ENCODE data around the gene OVOL2.
"Not testable (repeated sequence)": the region's sequence is repeated elsewhere in the genome, so short reads cannot be mapped to it uniquely, and the experiment has no call there.

Gene OVOL2

GRCh38 chr20:18057994-18058349 lies 256 bp upstream of the OVOL2 start:
- no peak for DNase-seq (ENCODE audit: low read depth, low spot score)

GRCh38 chr20:18056174-18057100 lies 1.3 kb downstream of the OVOL2 start:
- DNase-seq (ENCODE audit: low read depth, low spot score), result peak; percentile 29

- DNase-seq (ENCODE audit: low read depth, low spot score), result no peak
Measured at GRCh38 chr20:18055261-18055660, 2.5 kb downstream of the OVOL2 start.

DNA sequence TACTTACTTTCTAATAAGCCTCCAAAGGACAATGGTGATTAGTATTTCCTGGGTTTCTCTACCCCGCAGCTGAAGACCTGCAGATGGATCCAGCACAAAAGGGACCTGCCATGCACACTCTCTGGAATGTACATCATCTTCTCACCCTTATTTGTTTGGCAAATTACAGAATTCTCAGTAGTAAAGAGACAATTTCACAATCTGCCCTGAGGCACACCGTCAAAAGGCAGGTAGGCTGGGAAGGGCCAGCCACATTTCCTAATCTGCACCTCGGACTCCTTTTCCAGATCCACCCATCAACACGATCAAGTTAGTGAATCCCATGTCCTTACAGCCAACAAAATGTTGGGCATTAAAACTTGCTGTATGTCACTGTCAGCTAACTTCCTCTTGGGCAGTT lies 4.9 kb downstream of the OVOL2 start:
- no peak for DNase-seq (ENCODE audit: low read depth, low spot score)

GRCh38 chr20:18050628-18051027 lies 7.1 kb downstream of the OVOL2 start:
- no peak for DNase-seq (ENCODE audit: low read depth, low spot score)

DNA sequence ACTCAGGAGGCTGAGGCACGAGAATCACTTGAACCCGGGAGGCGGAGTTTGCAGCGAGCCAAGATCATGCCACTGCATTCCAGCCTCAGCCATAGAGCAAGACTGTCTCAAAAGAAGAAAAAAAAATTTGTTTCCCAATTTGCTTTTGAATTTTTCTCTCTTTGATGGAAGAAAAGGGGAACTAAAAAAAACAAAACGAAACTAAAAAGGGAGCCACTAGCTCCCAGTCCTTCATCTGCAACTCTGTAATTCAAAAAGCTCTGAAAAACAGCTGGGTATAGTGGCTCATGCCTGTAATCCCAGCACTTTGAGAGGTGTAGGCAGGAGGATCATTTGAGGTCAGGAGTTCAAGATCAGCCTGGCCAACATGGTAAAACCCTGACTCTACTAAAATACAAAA lies 9.5 kb downstream of the OVOL2 start:
- no peak for DNase-seq (ENCODE audit: low read depth, low spot score)

- DNase-seq (ENCODE audit: low read depth, low spot score), result no peak
Measured at GRCh38 chr20:18046535-18046934, 11.2 kb downstream of the OVOL2 start.

- no peak for DNase-seq (ENCODE audit: low read depth, low spot score)
Measured at GRCh38 chr20:18042229-18042628, 15.5 kb downstream of the OVOL2 start.

- no peak for DNase-seq (ENCODE audit: low read depth, low spot score)
Measured at GRCh38 chr20:18041462-18041861, 16.3 kb downstream of the OVOL2 start.

DNA sequence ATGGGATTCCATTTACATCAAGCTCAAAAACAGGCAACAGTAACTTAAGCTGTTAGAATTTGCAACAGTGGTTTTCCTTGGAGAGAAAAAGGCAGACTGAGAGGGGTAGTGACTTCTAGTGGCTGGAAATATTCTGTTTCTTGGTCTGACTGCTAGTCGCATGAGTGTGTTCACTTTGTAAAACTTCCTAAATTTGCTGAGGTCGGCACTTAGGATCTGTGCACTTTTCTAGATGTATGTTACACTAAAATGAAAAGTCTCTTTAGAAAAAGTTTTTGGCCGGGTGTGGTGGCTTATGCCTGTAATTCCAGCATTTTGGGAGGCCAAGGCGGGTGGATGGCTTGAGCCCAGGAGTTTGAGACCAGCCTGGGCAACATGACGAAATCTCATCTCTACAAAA lies 18.7 kb downstream of the OVOL2 start:
- no peak for DNase-seq (ENCODE audit: low read depth, low spot score)

- no peak for DNase-seq (ENCODE audit: low read depth, low spot score)
Measured at GRCh38 chr20:18034039-18034438, 23.7 kb downstream of the OVOL2 start.

GRCh38 chr20:18032977-18033892 lies 24.5 kb downstream of the OVOL2 start:
- no peak for DNase-seq (ENCODE audit: low read depth, low spot score)

- no peak for DNase-seq (ENCODE audit: low read depth, low spot score)
Measured at GRCh38 chr20:18031888-18032509, 25.7 kb downstream of the OVOL2 start.

- DNase-seq (ENCODE audit: low read depth, low spot score), result no peak
Measured at GRCh38 chr20:18031050-18031449, 26.7 kb downstream of the OVOL2 start.

GRCh38 chr20:18030020-18030419 lies 27.7 kb downstream of the OVOL2 start:
- DNase-seq (ENCODE audit: low read depth, low spot score), result no peak

DNA sequence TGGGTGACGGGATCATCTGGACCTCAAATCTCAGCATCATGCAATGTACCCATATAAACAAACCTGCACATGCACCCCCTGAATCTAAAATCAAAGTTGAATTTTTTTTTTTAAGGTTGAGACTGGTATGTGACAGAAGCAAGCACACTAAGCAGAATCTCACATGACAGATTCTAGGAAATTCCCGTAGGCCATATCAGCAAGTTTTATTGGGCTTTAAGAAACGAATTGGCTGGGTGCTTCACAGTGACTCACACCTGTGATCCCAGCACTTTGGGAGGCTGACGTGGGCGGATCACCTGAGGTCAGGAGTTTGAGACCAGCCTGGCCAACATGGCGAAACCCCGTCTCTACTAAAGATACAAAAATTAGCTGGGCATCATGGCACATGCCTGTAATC lies 30.7 kb downstream of the OVOL2 start:
- not testable (repeated sequence) for DNase-seq (ENCODE audit: low read depth, low spot score)

DNA sequence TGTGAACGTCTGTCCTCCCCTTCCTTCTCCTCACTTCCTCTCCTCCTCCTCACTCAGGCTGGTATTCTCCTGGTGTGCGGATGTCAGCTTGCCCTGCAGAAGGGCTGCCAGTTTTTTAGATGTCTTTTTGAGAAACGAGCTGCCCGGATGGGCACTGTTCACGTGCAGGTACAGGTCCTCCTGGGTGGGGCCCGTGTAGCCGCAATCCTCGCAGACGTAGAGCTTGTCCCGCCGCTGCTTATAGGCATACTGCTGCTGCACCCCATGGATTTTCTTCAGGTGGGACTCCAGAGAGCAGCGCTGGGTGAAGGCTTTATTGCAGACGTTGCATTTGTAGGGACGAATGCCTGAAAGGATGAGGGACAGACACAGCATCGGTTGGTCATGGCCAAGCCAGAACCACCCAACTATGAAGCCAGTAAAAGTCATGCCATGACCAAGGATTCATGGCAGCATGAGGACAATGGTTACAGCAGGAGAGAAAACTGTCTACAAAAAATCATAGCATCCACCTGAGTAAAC lies 33.0 kb downstream of the OVOL2 start:
- DNase-seq (ENCODE audit: low read depth, low spot score), result no peak

GRCh38 chr20:18020931-18021330 lies 36.8 kb downstream of the OVOL2 start:
- DNase-seq (ENCODE audit: low read depth, low spot score), result no peak

GRCh38 chr20:18019068-18019467 lies 38.6 kb downstream of the OVOL2 start:
- DNase-seq (ENCODE audit: low read depth, low spot score), result no peak

DNA sequence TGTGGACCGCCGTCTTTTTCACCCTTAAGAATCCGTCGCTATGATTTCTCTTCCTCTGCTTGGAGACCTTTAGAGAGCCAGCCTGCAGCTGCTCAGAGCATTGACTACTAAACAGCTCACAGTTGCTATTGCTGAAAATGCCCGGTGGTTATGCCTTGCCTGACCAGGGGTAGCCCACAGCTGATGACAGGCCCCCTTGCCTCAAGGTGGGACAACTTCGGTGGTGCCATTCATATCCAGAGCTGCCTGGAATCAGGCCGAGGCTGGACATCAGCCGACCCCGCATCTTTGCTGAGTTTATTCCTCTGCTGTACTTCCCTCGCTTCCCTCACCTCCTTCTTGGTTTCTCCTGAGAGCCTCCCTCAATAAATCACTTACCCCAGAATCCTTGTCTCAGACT lies 39.6 kb downstream of the OVOL2 start:
- DNase-seq (ENCODE audit: low read depth, low spot score), result no peak

DNA sequence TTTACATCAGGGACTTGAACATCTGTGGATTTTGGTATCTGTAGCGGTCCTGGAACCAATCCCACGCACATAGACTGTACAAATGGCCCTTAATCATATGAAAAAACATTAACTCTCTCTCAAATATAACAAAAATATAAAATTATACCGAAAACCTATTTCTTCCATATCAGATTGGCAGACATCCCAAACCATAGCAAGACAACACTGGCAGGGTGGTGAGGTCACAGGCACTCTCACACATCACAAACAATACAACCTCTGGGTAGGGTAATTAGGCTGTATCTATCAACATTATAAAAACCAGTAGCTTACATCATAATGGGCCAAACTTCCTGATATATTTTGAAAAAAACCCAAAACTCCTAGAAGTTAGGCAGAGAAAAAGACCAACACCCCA lies 40.9 kb downstream of the OVOL2 start:
- DNase-seq (ENCODE audit: low read depth, low spot score), result no peak

GRCh38 chr20:18014411-18014810 lies 43.3 kb downstream of the OVOL2 start:
- DNase-seq (ENCODE audit: low read depth, low spot score), result no peak
